Mesendoderm (in vitro differentiated cells): ENCODE data around the gene STIMATE.
A peak's percentile ranks its signal among the peaks of the same experiment; 100 is the strongest.

ENCODE experiments used
- DNase-seq: peaks from one replicate; pipeline ENCODE4 v3.0.0; 2013
- H2AK5ac ChIP-seq: 2 replicates; pipeline ENCODE4 v1.6.1; 2013; ENCODE audit warnings: low read length, inconsistent platforms
- H2BK120ac ChIP-seq: 2 replicates; pipeline ENCODE4 v1.6.1; 2013; ENCODE audit warnings: low read depth, mild to moderate bottlenecking, low read length, moderate library complexity, mixed read lengths
- H2BK15ac ChIP-seq: replicated peaks from 2 replicates; pipeline ENCODE4 v1.6.1; 2013; ENCODE audit warnings: low read depth, mild to moderate bottlenecking, moderate library complexity
- H2BK5ac ChIP-seq: 2 replicates; pipeline ENCODE4 v1.6.1; 2013; ENCODE audit warnings: low read length, inconsistent platforms
- H3K18ac ChIP-seq: 2 replicates; pipeline ENCODE4 v1.6.1; 2013; ENCODE audit warnings: mild to moderate bottlenecking, low read length, mixed read lengths
- H3K23ac ChIP-seq: one replicate; pipeline ENCODE4 v1.6.1; 2013; ENCODE audit warnings: low read length
- H3K27ac ChIP-seq: 2 replicates; pipeline ENCODE4 v1.5.1; 2013; ENCODE audit warnings: low read depth, mild to moderate bottlenecking, inconsistent platforms, low read length, moderate library complexity
- H3K27me3 ChIP-seq: 2 replicates; pipeline ENCODE4 v1.6.1; 2013; ENCODE audit warnings: low read length, control low read depth, mild to moderate bottlenecking, inconsistent platforms; ENCODE audit not compliant: insufficient read depth, poor library complexity
- H3K36me3 ChIP-seq: 2 replicates; pipeline ENCODE4 v1.6.1; 2013; ENCODE audit warnings: low read length, inconsistent platforms; ENCODE audit not compliant: control insufficient read depth, insufficient read depth
- H3K4ac ChIP-seq: one replicate; pipeline ENCODE4 v1.6.1; 2013; ENCODE audit warnings: low read depth, mild to moderate bottlenecking, low read length, moderate library complexity
- H3K4me1 ChIP-seq: 2 replicates; pipeline ENCODE4 v1.6.1; 2013; ENCODE audit warnings: low read depth, low read length, inconsistent platforms; ENCODE audit not compliant: control insufficient read depth
- H3K4me2 ChIP-seq: 2 replicates; pipeline ENCODE4 v1.6.1; 2013; ENCODE audit warnings: low read length
- H3K4me3 ChIP-seq: 2 replicates; pipeline ENCODE4 v1.5.1; 2013; ENCODE audit warnings: mild to moderate bottlenecking, low read length
- H3K56ac ChIP-seq: one replicate; pipeline ENCODE4 v1.6.1; 2013; ENCODE audit warnings: low read length
- H3K79me1 ChIP-seq: 2 replicates; pipeline ENCODE4 v1.6.1; 2013; ENCODE audit warnings: low read length, inconsistent platforms
- H3K79me2 ChIP-seq: 2 replicates; pipeline ENCODE4 v1.6.1; 2013; ENCODE audit warnings: mild to moderate bottlenecking, low read length; ENCODE audit not compliant: control insufficient read depth, insufficient read depth
- H3K9ac ChIP-seq: 2 replicates; pipeline ENCODE4 v1.6.1; 2013; ENCODE audit warnings: low read length, inconsistent platforms
- H4K5ac ChIP-seq: one replicate; pipeline ENCODE4 v1.6.1; 2013; ENCODE audit warnings: low read length
- H4K8ac ChIP-seq: one replicate; pipeline ENCODE4 v1.6.1; 2013; ENCODE audit warnings: low read depth, mild to moderate bottlenecking, control low read depth, low read length, moderate library complexity
- WGBS: extraction: QIAGEN DNeasy Blood & Tissue Kit; methylation state at CpG from one replicate; pipeline ENCODE4 v1.1.7; 2013; ENCODE audit warnings: low lambda C conversion rate, missing lambda C conversion rate; ENCODE audit not compliant: insufficient coverage; ENCODE audit errors: extremely low coverage; 5-methylcytosine and 5-hydroxymethylcytosine counted together

STIMATE gene

GRCh38 chr3:52915294-52915693 lies 17.9 kb upstream of the STIMATE start:
- Histone ChIP-seq H4K8ac (no peak overlapping the region), H3K23ac (no peak overlapping the region), H3K4me3 (no peak overlapping the region), H3K56ac (no peak overlapping the region), H3K18ac (no peak overlapping the region), H3K79me2 (no peaks in the 10 kb centered on the region), H2AK5ac (no peak overlapping the region), H3K4ac (no peak overlapping the region), H3K4me1 (no peaks in the 10 kb centered on the region), H2BK5ac (no peak overlapping the region), H3K79me1 (no peaks in the 10 kb centered on the region), H3K9ac (no peak overlapping the region), H3K36me3 (no peaks in the 10 kb centered on the region), H2BK120ac (no peak overlapping the region), H4K5ac (no peak overlapping the region), H3K27me3 (no peaks in the 10 kb centered on the region), H3K4me2 (no peak overlapping the region), H2BK15ac (no peak overlapping the region), H3K27ac (no peak overlapping the region)
- no CpG with 5 or more reads among the region's 6 CpGs for WGBS
- DNase-seq, result no peak

DNA sequence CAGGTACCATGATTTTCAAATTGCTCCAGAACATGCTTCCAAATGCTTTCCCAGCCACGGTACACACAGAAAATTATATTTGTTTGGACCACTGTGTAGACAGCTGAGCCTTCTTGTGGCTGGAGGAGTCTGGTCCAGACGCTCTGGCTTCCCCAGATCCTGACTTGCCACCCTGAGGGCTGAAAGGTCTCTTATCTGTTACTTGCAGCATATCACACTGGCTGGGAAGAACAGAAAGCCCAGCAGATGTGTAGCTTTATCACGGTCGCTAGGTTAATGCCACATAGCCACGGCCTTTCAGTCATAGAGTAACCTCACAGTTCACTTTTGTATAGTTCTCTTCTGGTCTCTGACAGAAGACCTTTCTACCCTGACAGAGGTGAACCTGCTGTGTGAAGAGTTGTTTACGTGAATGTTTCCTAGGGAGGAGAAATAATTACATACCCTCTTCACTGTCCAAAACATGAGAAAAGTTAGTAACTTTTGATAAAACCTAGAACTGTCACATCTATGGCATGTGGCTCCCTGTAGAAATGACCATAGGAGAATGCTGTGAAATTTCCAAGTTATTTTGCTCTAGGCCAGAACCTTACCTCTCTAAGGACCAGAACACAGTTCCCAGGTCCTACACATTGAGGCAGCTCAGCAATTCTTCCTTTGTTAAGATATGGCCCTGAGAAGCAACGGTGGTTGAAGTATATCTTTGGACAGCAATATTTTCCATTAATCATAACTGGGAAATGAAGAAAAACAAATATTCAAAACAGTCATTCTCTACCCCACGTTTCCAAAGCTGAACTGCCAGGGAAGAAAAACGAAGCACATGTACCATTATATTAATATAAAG lies 15.8 kb upstream of the STIMATE start:
- Histone ChIP-seq H3K4me1 (no peaks in the 10 kb centered on the region), H3K4me3 (no peak overlapping the region), H4K5ac (no peak overlapping the region), H3K56ac (no peak overlapping the region), H3K79me1 (no peaks in the 10 kb centered on the region), H2BK120ac (no peak overlapping the region), H3K4me2 (no peak overlapping the region), H2BK15ac (no peak overlapping the region), H3K79me2 (no peaks in the 10 kb centered on the region), H3K4ac (no peak overlapping the region), H3K27me3 (no peaks in the 10 kb centered on the region), H2BK5ac (no peak overlapping the region), H3K9ac (no peak overlapping the region), H3K18ac (no peak overlapping the region), H3K36me3 (no peaks in the 10 kb centered on the region), H3K23ac (no peak overlapping the region), H2AK5ac (no peak overlapping the region), H3K27ac (no peak overlapping the region), H4K8ac (no peak overlapping the region)
- DNase-seq, result peak; percentile 6
- no CpG with 5 or more reads among the region's 9 CpGs for whole genome bisulfite sequencing

GRCh38 chr3:52910823-52911222 lies 13.5 kb upstream of the STIMATE start:
- Histone ChIP-seq H3K4me2 (no peak overlapping the region), H3K79me1 (no peaks in the 10 kb centered on the region), H3K9ac (no peak overlapping the region), H3K4me1 (no peaks in the 10 kb centered on the region), H3K4me3 (no peak overlapping the region), H4K5ac (no peak overlapping the region), H2BK15ac (no peak overlapping the region), H2AK5ac (no peak overlapping the region), H3K18ac (no peak overlapping the region), H3K56ac (no peak overlapping the region), H3K27ac (no peak overlapping the region), H3K4ac (no peak overlapping the region), H3K36me3 (no peaks in the 10 kb centered on the region), H3K79me2 (no peaks in the 10 kb centered on the region), H2BK120ac (no peak overlapping the region), H2BK5ac (no peak overlapping the region), H4K8ac (no peak overlapping the region), H3K23ac (no peak overlapping the region), H3K27me3 (no peaks in the 10 kb centered on the region)
- no CpG with 5 or more reads among the region's 6 CpGs for WGBS
- DNase-seq, result no peak

DNA sequence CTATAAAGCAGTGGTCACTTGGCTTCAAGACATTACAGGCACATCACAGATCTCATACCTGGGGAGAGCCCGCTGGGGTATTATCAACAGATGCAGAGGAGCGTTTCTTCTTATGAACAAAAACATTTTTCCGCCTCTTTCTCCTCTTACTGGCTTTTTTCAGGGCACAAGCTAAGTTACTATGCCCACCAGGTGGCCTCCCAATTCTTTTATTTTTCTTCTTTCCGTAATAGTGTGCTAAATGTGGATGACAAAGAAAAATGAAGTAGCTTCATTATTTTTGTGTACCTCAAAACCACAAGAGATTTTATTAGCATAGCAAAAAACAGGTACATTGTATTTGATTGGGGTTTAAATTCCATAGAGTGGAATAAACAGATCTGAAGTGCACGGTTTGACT lies 10.1 kb upstream of the STIMATE start:
- no peak overlapping the region for H3K4me2 ChIP-seq
- no CpG with 5 or more reads among the region's 5 CpGs for WGBS
- H2BK5ac ChIP-seq, result no peak overlapping the region
- H4K5ac ChIP-seq, result no peak overlapping the region
- H3K27ac ChIP-seq, result no peak overlapping the region
- H3K36me3 ChIP-seq, result no peaks in the 10 kb centered on the region
- DNase-seq, result no peak
- H3K27me3 ChIP-seq, result no peaks in the 10 kb centered on the region
- H2BK120ac ChIP-seq, result no peak overlapping the region
- H3K9ac ChIP-seq, result no peak overlapping the region
- no peak overlapping the region for H2AK5ac ChIP-seq
- no peak overlapping the region for H3K4ac ChIP-seq
- no peak overlapping the region for H3K23ac ChIP-seq
- H2BK15ac ChIP-seq, result no peak overlapping the region
- H3K56ac ChIP-seq, result no peak overlapping the region
- no peak overlapping the region for H3K18ac ChIP-seq
- no peak overlapping the region for H4K8ac ChIP-seq
- no peak overlapping the region for H3K4me3 ChIP-seq
- H3K4me1 ChIP-seq, result no peaks in the 10 kb centered on the region
- H3K79me2 ChIP-seq, result no peaks in the 10 kb centered on the region
- no peaks in the 10 kb centered on the region for H3K79me1 ChIP-seq

DNA sequence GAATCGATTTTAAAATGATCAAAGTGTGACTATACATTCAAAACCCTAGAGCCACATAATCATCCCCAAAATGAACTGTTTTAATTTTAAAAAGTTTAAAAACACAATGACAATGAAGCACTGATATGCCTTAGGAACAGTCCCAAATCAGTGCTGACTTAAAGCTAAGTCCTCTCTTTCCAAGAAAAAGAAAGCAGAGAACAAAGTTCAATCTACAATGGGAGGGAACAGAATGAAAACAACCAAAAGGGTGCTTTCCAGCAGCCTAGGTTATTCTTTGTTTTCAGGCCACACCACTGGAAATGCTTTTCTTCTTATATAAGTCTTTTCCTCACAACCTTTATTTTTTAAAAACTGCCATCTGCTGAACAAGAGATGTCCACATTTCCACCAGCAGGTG lies 7.2 kb upstream of the STIMATE start:
- WGBS, result no CpG with 5 or more reads among the region's 1 CpG
- Histone ChIP-seq H2BK5ac (no peak overlapping the region), H3K4me3 (no peak overlapping the region)

DNA sequence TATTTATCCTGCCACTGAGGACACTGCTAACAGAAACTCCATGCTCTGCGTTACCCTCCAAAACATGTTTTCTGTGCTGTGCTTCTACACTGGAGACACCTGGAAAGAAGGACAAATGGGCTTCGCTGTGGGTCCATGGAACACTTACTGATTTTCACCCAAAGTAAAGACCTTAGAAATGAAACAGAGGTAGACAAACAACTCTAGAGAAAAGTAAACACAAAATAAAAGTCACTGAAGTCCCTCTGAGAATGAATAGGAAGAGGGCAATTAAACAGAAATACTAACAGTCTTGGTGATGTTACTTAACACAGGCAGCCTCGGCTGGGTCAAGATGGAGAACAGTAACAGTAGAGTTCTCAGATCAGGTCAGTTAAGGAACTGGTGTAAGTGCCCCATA lies 6.7 kb upstream of the STIMATE start:
- no peaks in the 10 kb centered on the region for H3K79me1 ChIP-seq
- H2BK15ac ChIP-seq, result no peak overlapping the region
- no peak overlapping the region for H3K27ac ChIP-seq
- no peak overlapping the region for H2BK5ac ChIP-seq
- H3K79me2 ChIP-seq, result no peaks in the 10 kb centered on the region
- H3K56ac ChIP-seq, result no peak overlapping the region
- no peaks in the 10 kb centered on the region for H3K27me3 ChIP-seq
- no peak overlapping the region for H3K9ac ChIP-seq
- H3K4me1 ChIP-seq, result no peaks in the 10 kb centered on the region
- no peak overlapping the region for H3K18ac ChIP-seq
- H2AK5ac ChIP-seq, result no peak overlapping the region
- H3K23ac ChIP-seq, result no peak overlapping the region
- H3K36me3 ChIP-seq, result no peaks in the 10 kb centered on the region
- no peak overlapping the region for H4K5ac ChIP-seq
- H3K4me2 ChIP-seq, result no peak overlapping the region
- H3K4me3 ChIP-seq, result no peak overlapping the region
- H3K4ac ChIP-seq, result no peak overlapping the region
- WGBS, result no CpG with 5 or more reads among the region's 3 CpGs
- no peak for DNase-seq
- H4K8ac ChIP-seq, result no peak overlapping the region
- H2BK120ac ChIP-seq, result no peak overlapping the region

More for the DNA sequence above, 7.2 kb upstream of the STIMATE start:
- H2BK120ac ChIP-seq, result no peak overlapping the region
- no peak overlapping the region for H3K27ac ChIP-seq
- no peak overlapping the region for H3K9ac ChIP-seq
- no peak overlapping the region for H3K4me2 ChIP-seq
- no peak overlapping the region for H4K8ac ChIP-seq
- H3K36me3 ChIP-seq, result no peaks in the 10 kb centered on the region
- H3K79me1 ChIP-seq, result no peaks in the 10 kb centered on the region
- no peak overlapping the region for H3K4ac ChIP-seq
- H2AK5ac ChIP-seq, result no peak overlapping the region
- no peak overlapping the region for H4K5ac ChIP-seq
- no peak overlapping the region for H2BK15ac ChIP-seq
- H3K4me1 ChIP-seq, result no peaks in the 10 kb centered on the region
- H3K56ac ChIP-seq, result no peak overlapping the region
- H3K27me3 ChIP-seq, result no peaks in the 10 kb centered on the region
- no peak for DNase-seq
- no peak overlapping the region for H3K23ac ChIP-seq
- no peak overlapping the region for H3K18ac ChIP-seq
- no peaks in the 10 kb centered on the region for H3K79me2 ChIP-seq
